ENCODE results near the gene KRT82.
"Not testable (repeated sequence)": the region's sequence is repeated elsewhere in the genome, so short reads cannot be mapped to it uniquely, and the experiment has no call there.

Gene KRT82

GRCh38 chr12:52405922-52406385 lies at the start of gene KRT82:
TSS of gene KRT82 (minus strand) at chr12:52406335. CDS start at chr12:52406277, 58 bp downstream.
- DNase-seq = no peak

GRCh38 chr12:52455821-52456220 lies 49.7 kb upstream of the KRT82 start:
- no peak for DNase-seq

GRCh38 chr12:52454411-52455201 lies 48.5 kb upstream of the KRT82 start:
- no peak for DNase-seq

- no peak for DNase-seq
Observed at GRCh38 chr12:52452101-52452500, 46.0 kb upstream of the KRT82 start, which contains the start of gene KRT6B. TSS of gene KRT6B (minus strand) at chr12:52452146. CDS start at chr12:52452078, 68 bp downstream.

- DNase-seq = no peak
Observed at GRCh38 chr12:52448228-52448627, 42.1 kb upstream of the KRT82 start.

- not testable (repeated sequence) for DNase-seq
Observed at GRCh38 chr12:52447196-52447595, 41.1 kb upstream of the KRT82 start.

- DNase-seq = no peak
Observed at GRCh38 chr12:52446367-52447045, 40.4 kb upstream of the KRT82 start.

- DNase-seq = no peak
Observed at GRCh38 chr12:52445876-52446275, 39.7 kb upstream of the KRT82 start.

GRCh38 chr12:52444647-52445595 lies 38.8 kb upstream of the KRT82 start:
- DNase-seq = no peak

GRCh38 chr12:52443966-52444365 lies 37.8 kb upstream of the KRT82 start:
- no peak for DNase-seq

- no peak for DNase-seq
Observed at GRCh38 chr12:52442600-52443061, 36.5 kb upstream of the KRT82 start.

GRCh38 chr12:52441320-52441911 lies 35.3 kb upstream of the KRT82 start:
- DNase-seq = no peak

GRCh38 chr12:52440821-52441319 lies 34.7 kb upstream of the KRT82 start:
- DNase-seq = no peak

- DNase-seq = no peak
Observed at GRCh38 chr12:52439845-52440244, 33.7 kb upstream of the KRT82 start.

GRCh38 chr12:52439420-52439819 lies 33.3 kb upstream of the KRT82 start:
- DNase-seq = no peak

- no peak for DNase-seq
Observed at GRCh38 chr12:52438305-52439301, 32.5 kb upstream of the KRT82 start.

- no peak for DNase-seq
Observed at GRCh38 chr12:52437508-52437907, 31.4 kb upstream of the KRT82 start.

- DNase-seq = no peak
Observed at GRCh38 chr12:52436828-52437474, 30.8 kb upstream of the KRT82 start.

- no peak for DNase-seq
Observed at GRCh38 chr12:52436000-52436827, 30.1 kb upstream of the KRT82 start.

- no peak for DNase-seq
Observed at GRCh38 chr12:52435659-52435999, 29.5 kb upstream of the KRT82 start.
